Hematopoietic multipotent progenitor cell treated with erythropoietin and hydrocortisone succinate and interleukin-3 and kit ligand, for 6 days (in vitro differentiated cells): ENCODE results near the gene DOCK3.
"Not testable (repeated sequence)": the region's sequence is repeated elsewhere in the genome, so short reads cannot be mapped to it uniquely, and the experiment has no call there.

Experiments
- DNase-seq: peaks from one replicate; pipeline ENCODE4 v3.0.0-alpha.2; 2015

Gene DOCK3

DNA sequence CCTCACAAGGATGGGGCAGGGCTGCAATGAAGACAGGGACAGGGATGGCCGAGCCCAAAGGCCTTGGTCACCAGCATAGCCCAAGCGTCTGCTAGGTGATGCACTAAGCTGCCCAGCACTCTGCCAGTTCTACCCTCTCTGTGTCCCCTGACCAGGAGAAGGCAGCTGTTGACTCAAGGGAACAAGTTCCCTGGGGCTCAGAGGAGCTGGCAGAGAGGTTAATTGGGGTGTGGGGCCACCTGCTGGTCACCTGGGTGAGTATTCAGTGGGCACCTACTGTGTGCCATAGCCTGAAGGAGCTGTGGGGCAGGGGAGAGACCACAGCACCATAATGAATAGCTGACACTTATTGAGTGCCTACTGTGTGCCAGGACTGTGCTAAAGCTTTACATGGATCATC, 22.0 kb upstream of the DOCK3 start:
- peak; percentile 73 for DNase-seq

DNA sequence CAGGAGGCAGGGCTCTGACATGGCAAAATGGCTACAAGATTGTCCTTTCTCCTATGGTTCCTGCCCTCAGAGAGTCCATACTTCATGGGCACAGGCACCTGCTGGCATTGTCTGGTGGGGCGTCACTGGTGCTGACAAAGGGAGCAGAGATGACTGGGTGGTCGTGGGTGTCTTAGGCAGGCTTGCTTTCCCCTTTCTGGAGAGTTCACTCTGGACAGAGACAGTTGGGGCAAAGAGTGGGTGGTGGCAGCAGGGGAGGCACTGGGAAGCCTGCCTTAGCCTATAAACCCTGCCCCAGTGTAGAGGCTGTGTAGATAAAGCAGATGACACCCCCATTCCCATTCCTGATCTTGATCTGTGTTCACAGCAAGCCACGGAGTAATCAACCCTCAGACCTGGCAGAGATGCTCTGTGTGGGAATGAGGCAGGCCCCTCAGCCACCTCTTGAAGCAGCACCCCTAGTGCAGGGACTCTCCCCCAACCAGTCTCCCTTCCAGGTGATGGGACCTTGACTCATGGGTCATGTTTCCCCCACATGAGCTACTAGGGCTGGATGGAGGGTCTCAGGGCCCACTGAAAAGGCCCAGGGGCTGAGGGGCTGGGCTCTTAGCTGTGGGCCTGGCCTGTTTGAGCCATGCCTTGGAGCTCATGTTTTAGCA, 20.7 kb upstream of the DOCK3 start:
- no peak for DNase-seq

DNA sequence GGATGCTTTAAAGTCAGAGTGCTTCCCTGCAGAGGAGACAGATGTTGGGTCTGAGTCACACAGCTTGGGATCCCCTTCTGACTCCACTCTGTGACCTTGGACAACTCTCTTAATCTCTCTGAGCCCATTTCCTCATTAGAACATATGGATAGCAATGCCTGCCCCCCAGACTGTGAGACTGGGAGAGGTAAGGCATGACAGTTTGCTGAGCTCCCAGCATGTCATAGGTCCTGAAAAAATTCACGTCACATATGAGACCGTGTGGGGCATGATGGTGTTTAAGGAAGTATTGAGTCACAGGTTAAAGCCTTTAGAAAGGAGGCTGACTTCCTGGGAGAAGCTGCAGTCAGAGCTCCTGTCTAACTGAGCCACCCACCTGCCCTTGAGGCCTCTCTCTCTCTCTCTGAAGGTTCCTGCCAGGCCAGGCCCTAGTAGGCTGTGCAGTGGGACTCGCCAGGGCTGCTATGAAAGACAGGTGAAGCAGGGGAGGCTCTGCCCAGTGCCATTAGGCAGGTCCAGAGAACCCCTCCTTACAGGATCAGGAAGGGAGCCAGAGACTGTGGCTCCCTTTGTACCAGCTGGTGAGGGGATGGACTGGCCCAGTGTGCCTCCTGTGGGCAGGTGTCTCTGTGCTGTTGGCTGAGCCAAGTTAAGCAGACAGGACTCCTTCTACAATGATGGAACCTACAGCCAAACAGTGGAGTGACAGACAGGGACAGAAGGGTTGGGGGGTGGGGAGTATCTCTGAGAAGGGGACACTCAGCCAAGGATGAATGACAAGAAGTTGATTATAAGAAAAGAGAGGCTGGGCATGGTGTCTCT, 19.5 kb upstream of the DOCK3 start:
- no peak for DNase-seq

DNA sequence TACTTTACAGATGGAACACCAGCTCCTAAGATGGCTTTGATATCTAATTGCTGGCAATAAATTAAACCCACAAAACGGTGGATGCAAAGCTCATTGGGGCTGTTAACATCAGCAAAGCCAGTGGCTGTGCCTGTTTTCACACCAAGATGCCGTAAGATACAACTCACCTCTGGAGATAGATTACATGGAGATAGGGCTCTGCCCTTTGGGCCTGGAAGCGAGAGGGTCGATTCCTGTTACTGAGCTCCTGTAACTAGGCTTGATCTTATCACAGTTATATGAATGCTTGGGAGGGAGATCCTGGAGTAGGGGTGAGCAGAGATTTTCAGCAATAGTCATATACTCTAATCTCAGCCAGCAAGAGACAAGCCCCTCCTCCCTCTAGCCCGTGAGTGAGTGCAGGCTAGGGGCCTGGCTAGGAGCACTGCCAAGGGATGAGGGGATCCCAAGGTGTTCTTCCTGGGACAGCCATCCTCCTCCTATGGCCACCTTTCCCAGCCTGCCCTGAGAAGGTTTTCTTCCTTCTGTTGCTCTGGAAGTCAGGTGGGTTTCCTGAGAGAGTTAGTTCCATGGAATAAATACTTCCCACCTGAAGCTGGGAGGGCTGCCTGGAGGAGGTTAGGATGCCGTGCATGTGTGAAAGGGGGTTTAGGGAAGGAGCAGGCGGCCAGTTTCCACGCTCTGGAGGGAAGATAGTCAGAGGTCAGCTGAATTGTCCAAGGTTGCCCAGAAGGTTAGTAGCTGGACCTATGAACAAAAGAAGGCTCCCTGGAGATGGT, 18.1 kb upstream of the DOCK3 start:
- DNase-seq = no peak

DNA sequence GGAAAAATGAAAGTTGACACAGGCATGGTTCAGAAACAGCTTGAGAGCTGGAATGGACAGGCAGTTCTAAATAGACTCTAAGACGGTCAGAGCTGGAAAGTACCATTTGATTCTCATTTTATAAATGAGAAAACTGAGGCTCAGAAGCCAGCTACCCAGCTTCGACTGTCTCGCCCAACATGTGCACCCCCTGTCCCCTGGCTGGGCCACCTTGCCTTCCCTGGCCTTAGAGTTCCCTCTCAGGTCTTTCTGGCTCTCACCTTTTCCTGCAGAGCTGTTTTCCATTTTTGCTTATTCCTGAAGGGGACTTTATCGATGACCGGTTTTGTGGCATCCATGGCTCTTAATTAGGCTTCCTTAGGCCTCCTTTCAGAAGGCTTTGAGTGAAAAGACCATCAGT, 17.3 kb upstream of the DOCK3 start:
- no peak for DNase-seq

DNA sequence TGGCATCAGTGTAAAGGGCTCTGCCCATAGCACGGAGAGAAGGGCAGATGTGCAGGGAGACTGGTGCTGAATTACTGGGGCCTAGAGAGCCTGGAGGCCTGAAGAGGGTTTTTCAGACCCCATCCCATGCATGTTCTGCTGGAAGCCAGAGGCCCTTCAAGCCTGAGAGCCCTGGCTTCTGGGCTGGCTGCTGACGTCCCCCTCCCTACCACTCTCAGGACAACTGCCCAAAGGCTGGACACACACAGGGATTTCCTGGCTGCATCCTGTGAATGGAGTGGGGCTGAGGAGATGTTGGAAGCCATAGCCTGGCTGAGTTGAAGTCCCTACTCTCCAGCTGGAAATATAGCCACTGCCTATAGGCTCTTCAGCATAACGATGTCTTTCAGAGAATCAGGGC, 16.9 kb upstream of the DOCK3 start:
- DNase-seq = no peak

DNA sequence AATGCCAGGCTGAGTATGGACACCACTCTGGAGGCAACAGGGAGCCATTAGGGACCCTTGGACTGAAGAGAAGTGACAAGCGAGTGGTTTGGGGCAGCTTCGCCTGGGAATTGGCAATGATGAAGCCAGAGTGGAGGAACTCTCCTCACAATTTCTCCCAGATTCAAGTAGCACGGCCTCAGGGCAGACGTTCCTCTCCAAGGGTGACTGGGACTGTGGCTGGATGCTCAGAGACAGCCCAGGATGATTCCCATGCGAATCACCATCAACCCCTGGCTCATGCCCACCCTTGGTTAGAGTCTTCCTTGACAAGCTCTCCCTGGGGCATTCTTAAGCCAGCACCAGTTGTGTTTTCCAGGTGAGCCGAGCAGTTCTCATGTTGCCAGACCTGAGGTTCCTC, 16.3 kb upstream of the DOCK3 start:
- DNase-seq = no peak

DNA sequence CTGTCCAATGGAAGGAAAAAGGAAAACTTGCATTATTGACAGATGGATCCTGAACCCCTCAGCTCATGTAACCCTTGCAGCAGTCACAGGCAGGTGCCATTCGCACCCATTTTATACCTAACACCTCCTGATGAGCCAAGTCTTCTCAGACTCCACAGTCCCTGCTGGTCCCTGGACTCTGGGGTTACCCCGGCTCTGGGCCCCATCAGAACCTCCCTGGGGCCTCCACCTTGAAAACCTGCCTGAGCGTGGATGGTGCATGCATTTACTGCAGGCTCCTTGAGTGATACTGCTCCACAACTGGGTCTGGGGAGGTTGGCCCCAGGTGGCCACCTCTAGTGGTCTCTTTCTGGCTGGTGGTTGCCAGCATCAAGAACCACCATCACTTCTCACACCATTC, 15.9 kb upstream of the DOCK3 start:
- DNase-seq = no peak

DNA sequence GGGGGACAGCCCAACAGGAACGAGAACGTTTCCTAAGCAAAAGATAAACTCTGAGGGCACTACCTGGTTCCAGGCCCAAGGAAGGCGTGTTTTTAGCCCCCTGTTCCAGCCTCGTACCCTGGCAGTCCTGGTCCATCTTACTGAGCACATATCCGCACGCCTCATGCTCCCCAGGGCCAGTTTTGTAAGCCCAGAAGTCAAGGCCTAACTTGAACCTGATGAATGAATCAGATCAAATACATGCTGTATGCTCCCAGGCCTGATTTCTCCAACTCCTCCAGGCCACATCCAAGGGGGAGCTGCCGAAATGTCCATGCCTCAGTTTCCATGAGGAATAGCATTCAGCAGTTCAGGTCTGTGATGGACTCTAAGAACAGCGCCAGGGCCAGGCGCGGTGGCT, 14.3 kb upstream of the DOCK3 start:
- DNase-seq = no peak

DNA sequence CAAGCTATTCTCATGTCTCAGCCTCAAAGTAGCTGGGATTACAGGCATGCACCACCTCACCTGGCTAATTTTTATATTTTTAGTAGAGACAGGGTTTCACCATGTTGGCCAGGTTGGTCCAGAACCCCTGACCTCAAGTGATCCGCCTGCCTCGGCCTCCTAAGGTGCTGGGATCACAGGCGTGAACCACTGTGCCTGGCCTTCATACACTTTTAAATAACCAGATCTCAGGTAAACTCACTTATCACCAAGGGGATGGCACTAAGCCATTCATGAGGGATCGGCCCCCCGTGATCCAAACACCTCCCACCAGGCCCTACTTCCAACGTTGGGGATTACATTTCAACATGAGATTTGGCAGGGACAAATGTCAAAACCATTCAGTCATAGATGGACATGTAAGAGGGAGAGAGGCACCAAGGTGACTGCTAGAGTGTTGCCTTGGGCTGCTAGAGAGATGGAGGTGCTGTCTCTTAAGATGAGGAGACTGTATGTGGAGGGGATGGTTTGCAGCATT, 13.3 kb upstream of the DOCK3 start:
- no peak for DNase-seq

DNA sequence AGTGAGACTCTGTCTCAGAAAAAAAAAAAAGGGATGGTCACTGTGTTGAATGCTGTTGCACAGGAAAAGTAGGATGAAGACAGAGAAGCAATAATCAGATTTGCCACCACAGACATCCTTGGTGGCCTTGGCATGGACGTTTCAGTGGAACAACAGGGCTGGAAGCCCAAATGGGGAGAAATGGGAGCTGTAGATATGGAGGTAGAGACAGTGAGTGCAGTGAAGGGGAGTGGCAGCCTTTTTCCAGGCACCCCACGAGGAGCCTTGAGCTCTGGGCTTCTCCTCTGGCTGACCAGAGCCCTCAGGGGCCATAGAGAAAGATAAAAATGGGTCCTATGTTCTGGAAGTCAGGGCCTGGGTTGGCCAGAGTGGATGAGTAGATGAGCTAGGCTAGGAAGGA, 12.3 kb upstream of the DOCK3 start:
- DNase-seq = no peak

DNA sequence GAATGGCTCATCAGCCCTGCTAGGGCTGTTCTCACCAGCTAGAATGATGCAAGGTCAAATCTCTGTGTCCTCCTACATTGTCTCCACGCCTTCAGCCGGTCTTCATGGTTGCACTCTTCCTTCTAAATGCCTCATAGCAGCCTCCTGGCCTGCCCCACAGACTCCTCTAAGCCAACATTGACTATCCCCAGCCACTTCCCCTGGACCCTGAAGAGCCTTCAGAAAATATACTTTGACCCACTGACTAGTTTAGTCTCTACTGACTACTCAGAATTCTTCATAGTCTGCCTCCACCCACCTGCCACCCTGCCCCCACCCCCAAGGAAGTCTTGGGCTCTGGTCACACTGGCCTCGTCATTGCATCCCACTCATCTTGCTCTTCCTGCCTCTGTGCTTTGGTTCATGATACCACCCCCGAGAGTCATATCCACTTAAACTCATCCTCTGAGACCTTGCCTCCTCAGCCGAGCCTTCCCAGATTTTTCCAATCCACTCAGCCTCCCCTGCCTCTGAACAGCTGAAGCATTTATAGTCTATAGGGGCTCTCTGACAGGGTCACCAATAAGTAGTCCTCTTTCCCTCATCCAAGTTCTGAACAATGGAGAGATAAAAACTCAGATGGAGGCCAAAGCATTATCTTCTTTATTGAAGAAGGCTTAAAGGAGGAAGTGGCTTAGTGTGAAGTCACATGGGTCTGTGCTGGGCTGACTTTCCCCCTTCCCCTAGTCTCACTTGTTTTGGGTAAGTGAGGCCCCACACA, 9.5 kb upstream of the DOCK3 start:
- DNase-seq = peak; percentile 42

DNA sequence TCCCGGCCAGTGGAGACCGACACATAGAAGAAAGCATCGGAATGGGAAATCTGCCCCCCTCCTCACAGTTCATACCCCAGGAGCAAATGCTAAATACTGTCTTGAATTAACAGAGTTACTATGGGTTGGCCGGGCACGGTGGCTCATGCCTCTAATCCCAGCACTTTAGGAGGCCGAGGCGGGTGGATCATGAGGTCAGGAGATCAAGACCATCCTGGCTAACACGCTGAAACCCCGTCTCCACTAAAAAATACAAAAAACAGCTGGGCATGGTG, 8.9 kb upstream of the DOCK3 start:
- not testable (repeated sequence) for DNase-seq

DNA sequence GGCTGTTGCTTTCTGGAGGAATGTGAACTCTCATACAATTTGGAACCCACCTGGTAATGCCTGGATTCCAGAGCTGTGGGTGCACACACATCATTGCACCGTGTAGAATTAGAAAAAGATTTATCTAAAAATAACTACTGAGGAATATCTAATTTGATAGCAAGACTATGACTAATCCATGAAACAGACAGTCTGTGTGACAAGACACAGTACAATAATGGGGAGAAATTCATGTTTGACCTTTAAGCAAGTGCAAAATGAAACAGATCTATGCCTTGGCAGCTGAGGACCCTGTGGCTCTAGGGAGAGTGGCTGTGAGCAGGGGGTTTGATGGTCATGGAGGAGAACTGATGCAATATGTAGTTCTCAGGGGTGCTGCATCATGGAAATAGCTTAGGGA, 7.9 kb upstream of the DOCK3 start:
- no peak for DNase-seq

DNA sequence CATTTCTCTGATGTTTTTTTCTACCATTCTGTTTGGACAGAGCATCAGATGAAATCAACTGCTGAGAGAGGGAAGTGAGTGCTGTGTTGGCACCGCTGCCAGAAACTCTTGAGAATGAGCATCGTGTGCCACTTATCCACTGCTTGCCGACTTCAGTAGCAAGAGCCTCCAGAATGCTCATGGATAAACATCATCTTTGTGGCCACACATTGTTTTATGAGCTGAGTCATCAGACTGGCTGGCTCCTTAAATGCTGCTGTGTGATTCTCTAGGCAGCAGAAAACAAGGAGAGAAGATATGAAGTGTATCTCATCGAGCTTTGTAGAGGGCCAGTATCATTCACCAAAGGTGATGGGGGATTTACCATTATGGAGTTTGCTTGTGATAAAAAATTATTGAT, 3.4 kb upstream of the DOCK3 start:
- no peak for DNase-seq

DNA sequence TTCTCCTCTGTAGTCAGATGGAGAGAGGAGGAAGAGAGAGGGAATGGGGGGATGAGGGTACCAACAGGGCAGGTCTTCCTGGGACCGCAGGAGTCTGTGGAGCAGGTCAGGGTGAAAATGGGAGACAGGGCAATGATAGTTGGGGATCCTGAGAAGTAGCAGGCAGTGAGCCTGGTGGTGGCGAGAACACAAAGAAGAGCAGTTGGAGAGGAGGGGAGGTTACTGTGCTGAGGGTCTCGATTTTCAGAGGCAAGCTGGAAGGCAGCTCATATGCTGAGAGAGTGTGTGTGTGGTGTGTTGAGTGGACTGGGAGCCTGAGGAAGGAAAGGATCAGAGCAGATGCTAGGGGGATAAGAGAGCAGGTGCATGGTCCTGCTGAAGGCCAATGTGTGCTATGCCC, 2.1 kb upstream of the DOCK3 start:
- no peak for DNase-seq

DNA sequence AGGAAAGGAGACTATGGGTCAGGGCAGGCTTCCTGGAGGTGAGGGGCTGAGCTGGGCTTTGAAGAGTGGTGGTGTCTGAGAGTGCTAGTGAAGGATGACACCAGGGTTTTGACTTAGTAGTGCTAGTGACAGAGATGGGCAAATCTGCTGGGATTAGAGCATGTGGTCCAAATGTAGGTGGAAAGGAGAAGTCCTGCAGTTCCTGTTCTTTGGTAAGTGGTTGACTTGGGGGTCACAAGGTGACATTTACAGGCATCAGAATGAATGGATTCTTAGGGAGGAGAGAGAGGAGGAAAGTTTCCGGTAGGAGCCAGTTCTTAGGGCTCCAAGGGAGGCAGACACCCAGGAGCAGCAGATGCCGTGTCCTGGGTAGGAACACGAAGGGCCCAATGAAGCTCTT, 796 bp upstream of the DOCK3 start:
- no peak for DNase-seq

DNA sequence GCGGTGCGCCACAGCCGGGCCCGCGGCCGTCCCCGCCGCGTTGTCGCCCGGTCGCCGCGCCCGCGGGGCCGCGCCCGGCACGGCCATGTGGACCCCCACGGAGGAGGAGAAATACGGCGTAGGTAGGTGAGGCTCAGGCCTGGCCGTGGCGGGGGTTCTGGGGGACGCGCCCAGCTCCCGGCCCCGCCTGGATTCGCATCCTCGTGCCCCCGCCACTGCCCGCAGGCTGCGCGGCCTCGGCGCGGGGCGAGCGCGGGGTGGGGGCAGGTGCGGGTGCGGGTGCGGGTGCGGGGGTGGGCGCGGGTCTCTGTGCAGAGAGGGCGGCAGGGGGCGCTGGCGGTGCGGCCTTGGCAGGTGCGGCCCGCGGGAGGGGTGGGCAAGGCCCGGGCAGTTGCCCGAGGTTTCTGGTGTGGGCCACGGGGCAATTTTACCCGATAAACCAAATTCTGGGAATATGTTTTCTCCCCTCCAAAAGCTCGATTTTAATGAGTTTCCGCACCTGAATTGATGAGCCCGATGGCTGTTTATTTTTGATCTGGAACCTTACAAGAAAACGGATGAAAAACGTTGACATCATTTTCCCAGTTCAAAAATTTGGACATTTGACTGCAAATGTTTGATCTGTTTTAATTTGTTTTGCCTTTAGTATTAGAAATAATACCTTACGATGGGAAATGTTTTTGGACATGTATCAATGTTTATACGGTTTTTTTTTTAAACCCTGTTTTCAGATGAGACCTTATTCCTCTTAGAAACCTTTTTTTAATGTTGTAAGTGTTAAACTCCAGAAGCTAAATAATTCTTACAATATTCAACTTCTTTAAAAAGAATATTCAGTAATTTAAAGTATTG, 678 bp downstream of the DOCK3 start:
- no peak for DNase-seq

DNA sequence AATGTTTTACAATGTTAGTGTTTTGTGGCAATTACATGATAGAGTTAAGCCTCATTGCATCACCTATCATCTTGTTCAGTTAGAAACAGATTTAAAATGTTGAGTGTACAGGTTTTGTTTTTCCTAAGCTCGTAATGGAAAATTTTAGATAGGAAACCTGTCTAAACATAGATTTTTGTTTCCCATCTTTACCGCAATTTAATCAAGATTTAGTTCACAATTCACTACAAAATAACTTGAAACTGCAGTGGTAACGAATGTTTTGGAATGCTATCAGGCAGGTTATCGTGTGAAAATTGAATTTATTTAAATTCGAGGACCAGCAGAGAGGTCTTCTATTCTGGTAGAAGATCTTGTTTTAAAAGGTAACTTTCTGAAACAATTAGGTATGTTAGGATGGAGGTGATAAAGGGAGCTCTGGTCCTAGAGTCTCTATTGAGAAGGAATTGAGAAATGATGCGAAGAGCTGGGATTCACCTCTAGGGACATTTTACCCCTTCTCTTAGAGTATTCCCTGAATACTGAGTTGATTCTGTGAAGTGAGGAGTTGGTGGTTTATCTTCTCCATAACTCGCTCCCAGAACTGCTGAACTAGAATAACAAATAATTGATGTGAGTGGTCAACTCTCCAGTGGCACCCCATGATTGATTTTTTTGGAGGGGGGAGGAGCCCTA, 1.4 kb downstream of the DOCK3 start:
- no peak for DNase-seq

DNA sequence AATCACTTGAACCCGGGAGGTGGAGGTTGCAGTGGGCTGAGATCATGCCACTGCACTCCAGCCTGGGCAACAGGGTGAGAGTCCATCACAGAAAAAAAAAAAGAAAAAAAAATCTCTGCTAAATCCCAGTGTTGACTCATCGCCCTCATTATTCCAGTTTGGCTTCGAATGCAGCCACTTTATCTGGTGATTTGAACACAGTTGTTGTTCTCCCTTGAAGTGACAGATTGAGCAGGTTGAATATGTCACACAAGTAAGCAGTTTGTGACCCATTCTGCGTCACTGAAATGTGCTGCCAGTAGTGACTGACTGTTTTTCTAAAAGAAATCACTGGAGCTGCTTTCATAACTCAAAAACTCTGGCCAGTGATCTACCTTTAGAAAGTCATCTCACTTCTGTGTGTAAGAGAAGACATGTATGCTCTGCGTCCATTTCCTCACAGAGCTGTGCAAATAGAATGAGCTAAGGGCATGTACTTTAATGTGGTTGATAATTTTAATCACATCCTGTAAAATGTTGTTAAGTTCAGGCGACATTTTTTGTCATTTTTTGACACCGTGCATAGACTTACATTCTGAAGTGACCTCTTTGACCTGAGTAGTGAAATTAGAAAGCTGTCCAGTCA, 12.5 kb downstream of the DOCK3 start:
- DNase-seq = no peak

DNA sequence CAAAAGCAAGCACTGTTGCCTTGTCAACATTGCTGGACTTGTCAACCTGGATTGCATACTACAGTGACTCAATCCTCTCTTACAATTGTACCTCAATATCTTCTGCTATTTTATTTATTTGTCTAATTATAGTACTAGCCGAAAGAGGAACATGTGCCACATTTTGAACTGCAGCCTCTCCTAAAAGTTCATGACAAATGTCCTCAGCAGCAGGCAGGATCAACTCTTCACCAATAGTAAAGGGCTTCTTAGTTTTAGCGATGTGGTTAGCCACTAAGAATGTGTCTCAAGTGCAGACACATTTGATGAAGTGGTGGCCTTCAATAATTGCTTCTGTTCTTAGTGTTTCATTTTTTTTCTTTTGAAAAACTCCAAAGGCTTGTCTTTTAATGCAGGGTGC, 13.2 kb downstream of the DOCK3 start:
- DNase-seq = no peak
